IPS-NIHi7 (cell line): Measurements from ENCODE around the gene ABR.
"Not testable (repeated sequence)": the region's sequence is repeated elsewhere in the genome, so short reads cannot be mapped to it uniquely, and the experiment has no call there.

Experiments used
- DNase-seq: peaks from one replicate; pipeline ENCODE4 v3.0.0; 2012; ENCODE audit warnings: mixed read lengths; ENCODE audit errors: extremely low spot score

Gene ABR

GRCh38 chr17:1201132-1201702 is 21.4 kb upstream of the ABR start:
- DNase-seq = no peak

GRCh38 chr17:1199271-1199743 is 19.5 kb upstream of the ABR start:
- DNase-seq = not testable (repeated sequence)

GRCh38 chr17:1197781-1198490 is 18.2 kb upstream of the ABR start:
- no peak for DNase-seq

GRCh38 chr17:1197379-1197778 is 17.6 kb upstream of the ABR start:
- no peak for DNase-seq

- DNase-seq = no peak
Observed at GRCh38 chr17:1196946-1197345, 17.2 kb upstream of the ABR start.

- DNase-seq = no peak
Observed at GRCh38 chr17:1192911-1193699, 13.3 kb upstream of the ABR start.

GRCh38 chr17:1190751-1191331 is 11.1 kb upstream of the ABR start:
- DNase-seq = no peak

- no peak for DNase-seq
Observed at GRCh38 chr17:1188812-1189504, 9.2 kb upstream of the ABR start.

- DNase-seq = peak; percentile 93
Observed at GRCh38 chr17:1186923-1187771, 7.4 kb upstream of the ABR start.

- no peak for DNase-seq
Observed at GRCh38 chr17:1186214-1186820, 6.5 kb upstream of the ABR start.

GRCh38 chr17:1183171-1183873 is 3.5 kb upstream of the ABR start:
- DNase-seq = no peak

GRCh38 chr17:1182811-1183170 is 3.0 kb upstream of the ABR start:
- no peak for DNase-seq

- no peak for DNase-seq
Observed at GRCh38 chr17:1181753-1182137, 2.0 kb upstream of the ABR start.

- peak; percentile 68 for DNase-seq
Observed at GRCh38 chr17:1180958-1181752, 1.4 kb upstream of the ABR start.

GRCh38 chr17:1179112-1179817 is 516 bp downstream of the ABR start:
- DNase-seq = peak; percentile 77

- DNase-seq = no peak
Observed at GRCh38 chr17:1177016-1177700, 2.6 kb downstream of the ABR start.

GRCh38 chr17:1174263-1174880 is 5.4 kb downstream of the ABR start:
- DNase-seq = no peak
